Mesothelial cell of epicardium (in vitro differentiated cells): ENCODE results near the gene NIM1K. TPM values are rescaled to one million over a fixed set of nuclear protein-coding genes. Genes with fewer than 3 reads are reported as not detected.
"Not testable (repeated sequence)": the region's sequence is repeated elsewhere in the genome, so short reads cannot be mapped to it uniquely, and the experiment has no call there.

ENCODE experiments used
- DNase-seq, 2 experiments: peaks; one replicate each; pipeline ENCODE4 v3.0.0; 2021; ENCODE audit warnings: low spot score in 2 of 2; ENCODE audit not compliant: unreplicated experiment in 2 of 2
- H3K27ac Mint-ChIP-seq: 2 replicates; pipeline ENCODE4 v1.8.0; 2021; ENCODE audit warnings: mixed read lengths
- H3K27me3 Mint-ChIP-seq: 2 replicates; pipeline ENCODE4 v1.8.0; 2021; ENCODE audit warnings: low read depth, mixed read lengths
- H3K36me3 Mint-ChIP-seq: 2 replicates; pipeline ENCODE4 v1.8.0; 2021; ENCODE audit warnings: mixed read lengths
- H3K4me1 Mint-ChIP-seq: 2 replicates; pipeline ENCODE4 v1.8.0; 2021; ENCODE audit warnings: mixed read lengths
- H3K4me3 Mint-ChIP-seq: 2 replicates; pipeline ENCODE4 v1.8.0; 2021; ENCODE audit warnings: mild to moderate bottlenecking, moderate library complexity, mixed read lengths
- H3K9me3 Mint-ChIP-seq: 2 replicates; pipeline ENCODE4 v1.8.0; 2021; ENCODE audit warnings: mixed read lengths
- CTCF ChIP-seq: fragments of 200-600 bp; sonication (generic); IDR thresholded peaks from one replicate; pipeline ENCODE4 v1.5.0; 2021; ENCODE audit warnings: antibody characterized with exemption; ENCODE audit not compliant: unreplicated experiment
- total RNA-seq: library from RNA; stranded (reverse); gene quantifications from 3 replicates; pipeline ENCODE4 v1.2.1, GENCODE V29; 2021

Gene NIM1K
- total RNA-seq, 1 donor from 2014 or later, result 0.22 TPM

GRCh38 chr5:43256261-43256966 is 64.4 kb downstream of the NIM1K start:
- Mint-ChIP-seq H3K36me3 (no peaks in the 10 kb centered on the region), H3K27me3 (peaks cover 29% of the 10 kb centered on the region), H3K4me1 (peaks cover 3% of the 10 kb centered on the region), H3K4me3 (no peak overlapping the region), H3K9me3 (peaks cover 4% of the 10 kb centered on the region), H3K27ac (no peak overlapping the region)
- no peak for DNase-seq
- no peak for TF ChIP-seq CTCF

GRCh38 chr5:43258116-43258515 is 66.1 kb downstream of the NIM1K start:
- TF ChIP-seq CTCF, result no peak
- DNase-seq, result no peak
- Mint-ChIP-seq H3K27me3 (peaks cover 30% of the 10 kb centered on the region), H3K4me1 (peaks cover 3% of the 10 kb centered on the region), H3K27ac (no peak overlapping the region), H3K36me3 (no peaks in the 10 kb centered on the region), H3K4me3 (no peak overlapping the region), H3K9me3 (peaks cover 13% of the 10 kb centered on the region)

DNA sequence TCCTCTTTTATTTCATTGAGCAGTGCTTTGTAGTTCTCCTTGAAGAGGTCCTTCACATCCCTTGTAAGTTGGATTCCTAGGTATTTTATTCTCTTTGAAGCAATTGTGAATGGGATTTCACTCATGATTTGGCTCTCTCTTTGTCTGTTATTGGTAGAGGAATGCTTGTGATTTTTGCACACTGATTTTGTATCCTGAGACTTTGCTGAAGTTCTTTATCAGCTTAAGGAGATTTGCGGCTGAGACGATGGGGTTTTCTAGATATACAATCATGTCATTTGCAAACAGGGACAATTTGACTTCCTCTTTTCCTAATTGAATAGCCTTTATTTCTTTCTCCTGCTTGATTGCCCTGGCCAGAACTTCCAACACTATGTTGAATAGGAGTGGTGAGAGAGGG is 70.2 kb downstream of the NIM1K start:
- Mint-ChIP-seq H3K9me3 (peaks cover 28% of the 10 kb centered on the region), H3K27me3 (peaks cover 34% of the 10 kb centered on the region)
- H3K36me3 Mint-ChIP-seq, DNase-seq, H3K27ac Mint-ChIP-seq, H3K4me3 Mint-ChIP-seq, H3K4me1 Mint-ChIP-seq: not testable (repeated sequence)

DNA sequence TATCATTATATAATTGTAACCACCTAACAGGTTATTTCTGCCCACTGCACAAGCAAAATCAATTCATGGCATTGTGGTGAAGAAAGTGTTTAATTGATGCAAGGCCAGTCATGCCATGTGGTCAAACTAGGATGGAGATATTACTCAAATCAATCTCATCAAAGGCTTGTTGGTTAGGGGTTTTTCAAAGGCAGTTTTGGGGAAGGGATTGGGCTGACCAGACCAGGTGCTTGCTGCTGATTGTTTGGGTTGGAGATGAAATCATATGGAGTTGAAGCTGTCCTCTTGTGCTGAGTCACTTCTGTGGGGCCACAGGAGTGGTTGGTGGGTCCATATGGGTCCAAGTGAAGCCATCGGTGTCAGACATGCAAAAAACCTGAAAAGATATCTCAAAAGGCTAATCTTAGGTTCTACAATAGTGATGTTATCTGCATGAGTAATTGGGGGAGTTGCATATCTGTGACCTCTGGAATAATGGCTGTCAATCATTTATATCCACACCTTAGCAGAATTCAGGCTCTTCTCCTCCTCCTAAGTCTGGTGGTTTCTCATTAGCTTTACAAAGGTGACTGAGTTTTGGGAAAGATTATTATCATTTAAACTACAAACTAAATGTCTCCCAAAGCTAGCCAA is 76.3 kb downstream of the NIM1K start:
- Mint-ChIP-seq H3K27ac (no peak overlapping the region), H3K4me3 (no peak overlapping the region), H3K36me3 (peaks cover 2% of the 10 kb centered on the region), H3K9me3 (peaks cover 40% of the 10 kb centered on the region), H3K27me3 (peaks cover 25% of the 10 kb centered on the region), H3K4me1 (no peaks in the 10 kb centered on the region)
- DNase-seq, result no peak
- no peak for TF ChIP-seq CTCF

- TF ChIP-seq CTCF, result no peak
- DNase-seq, result no peak
- H3K27ac Mint-ChIP-seq, result no peak overlapping the region
- H3K27me3 Mint-ChIP-seq, result peaks cover 9% of the 10 kb centered on the region
- H3K4me3 Mint-ChIP-seq, result no peak overlapping the region
- peaks cover 2% of the 10 kb centered on the region for H3K36me3 Mint-ChIP-seq
- peaks cover 10% of the 10 kb centered on the region for H3K4me1 Mint-ChIP-seq
- peaks cover 35% of the 10 kb centered on the region for H3K9me3 Mint-ChIP-seq
Observed at GRCh38 chr5:43270645-43271044, 78.6 kb downstream of the NIM1K start.

DNA sequence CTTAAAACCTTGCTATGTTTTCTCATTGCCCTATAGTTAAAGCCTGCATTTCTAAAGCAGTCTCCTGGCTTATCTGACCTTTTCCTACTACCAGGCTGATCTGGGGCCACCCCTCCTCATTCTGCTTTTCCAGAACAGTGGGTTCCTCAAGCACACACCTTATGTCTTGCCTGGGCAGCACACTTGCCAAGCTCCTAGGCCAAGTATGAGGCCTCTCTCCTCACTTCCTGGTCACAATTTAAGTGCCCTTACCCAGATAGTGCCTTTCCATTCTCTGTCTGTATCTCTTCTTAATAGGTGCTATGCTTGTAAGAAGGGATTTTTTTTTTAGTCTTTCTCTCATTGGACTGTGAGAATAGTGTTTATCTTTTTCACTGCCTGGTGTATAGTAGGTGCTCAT is 81.5 kb downstream of the NIM1K start:
- no peak for TF ChIP-seq CTCF
- no peak for DNase-seq
- H3K36me3 Mint-ChIP-seq, result peaks cover 2% of the 10 kb centered on the region
- peaks cover 10% of the 10 kb centered on the region for H3K4me1 Mint-ChIP-seq
- H3K27me3 Mint-ChIP-seq, result peaks cover 16% of the 10 kb centered on the region
- H3K27ac Mint-ChIP-seq, result no peak overlapping the region
- peaks cover 12% of the 10 kb centered on the region for H3K9me3 Mint-ChIP-seq
- no peak overlapping the region for H3K4me3 Mint-ChIP-seq
